Astrocyte (in vitro differentiated cells and primary cell): ENCODE results near the gene SPSB1. TPM values are rescaled to one million over a fixed set of nuclear protein-coding genes. Genes with fewer than 3 reads are reported as not detected.

Experiments
- DNase-seq: peaks from one replicate; pipeline ENCODE4 v3.0.0-alpha.2; 2010; ENCODE audit warnings: low read depth
- FAIRE-seq: peaks from 2 replicates; lab custom pipeline; 2011; peaks lifted over from hg19 to GRCh38; lab: Jason Lieb, UNC
- H2AFZ ChIP-seq: 2 replicates; pipeline ENCODE4 v1.6.0; 2012; ENCODE audit warnings: low read depth, low read length, inconsistent platforms
- H3K27ac ChIP-seq: 2 replicates; pipeline ENCODE4 v1.5.1; 2011; ENCODE audit warnings: low read depth, low read length, inconsistent platforms
- H3K27me3 ChIP-seq: 2 replicates; pipeline ENCODE4 v1.6.0; 2011; ENCODE audit warnings: low read length, inconsistent platforms; ENCODE audit not compliant: insufficient read depth
- H3K36me3 ChIP-seq: 2 replicates; pipeline ENCODE4 v1.5.1; 2011; ENCODE audit warnings: low read length, inconsistent platforms; ENCODE audit not compliant: insufficient read depth
- H3K4me1 ChIP-seq: 2 replicates; pipeline ENCODE4 v1.5.1; 2011; ENCODE audit warnings: low read length, inconsistent platforms; ENCODE audit not compliant: insufficient read depth
- H3K4me2 ChIP-seq: 2 replicates; pipeline ENCODE4 v1.6.0; 2012; ENCODE audit warnings: low read length, inconsistent platforms
- H3K4me3 ChIP-seq: 2 replicates; pipeline ENCODE4 v1.5.1; 2011; ENCODE audit warnings: low read depth, mild to moderate bottlenecking, low read length, inconsistent platforms; ENCODE audit not compliant: insufficient read depth
- H3K79me2 ChIP-seq: 2 replicates; pipeline ENCODE4 v1.6.0; 2012; ENCODE audit warnings: mild to moderate bottlenecking, low read length, inconsistent platforms; ENCODE audit not compliant: insufficient read depth
- H3K9ac ChIP-seq: 2 replicates; pipeline ENCODE4 v1.6.0; 2012; ENCODE audit warnings: mild to moderate bottlenecking, low read length, inconsistent platforms
- H3K9me3 ChIP-seq: 2 replicates; pipeline ENCODE4 v1.5.1; 2012; ENCODE audit warnings: low read depth, mild to moderate bottlenecking, low read length, inconsistent platforms; ENCODE audit not compliant: insufficient read depth
- H4K20me1 ChIP-seq: 2 replicates; pipeline ENCODE4 v1.6.0; 2012; ENCODE audit warnings: low read length, inconsistent platforms; ENCODE audit not compliant: insufficient read depth
- H3K27ac Mint-ChIP-seq: one replicate; pipeline ENCODE4 v1.8.0; 2021; ENCODE audit warnings: mild to moderate bottlenecking, mixed read lengths; ENCODE audit not compliant: unreplicated experiment
- H3K27me3 Mint-ChIP-seq: one replicate; pipeline ENCODE4 v1.8.0; 2021; ENCODE audit warnings: low read depth, mixed read lengths; ENCODE audit not compliant: unreplicated experiment
- H3K36me3 Mint-ChIP-seq: one replicate; pipeline ENCODE4 v1.8.0; 2021; ENCODE audit warnings: low read depth, mixed read lengths; ENCODE audit not compliant: unreplicated experiment
- H3K4me1 Mint-ChIP-seq: one replicate; pipeline ENCODE4 v1.8.0; 2021; ENCODE audit warnings: low read depth, mixed read lengths; ENCODE audit not compliant: unreplicated experiment
- H3K4me3 Mint-ChIP-seq: one replicate; pipeline ENCODE4 v1.8.0; 2021; ENCODE audit warnings: mild to moderate bottlenecking, moderate library complexity, mixed read lengths; ENCODE audit not compliant: unreplicated experiment
- H3K9me3 Mint-ChIP-seq: one replicate; pipeline ENCODE4 v1.8.0; 2021; ENCODE audit warnings: mild to moderate bottlenecking, mixed read lengths; ENCODE audit not compliant: unreplicated experiment
- CTCF ChIP-seq: IDR thresholded peaks from 2 replicates; pipeline ENCODE4 v1.5.1; 2011; ENCODE audit warnings: low read depth, mild to moderate bottlenecking, inconsistent platforms, low read length, moderate library complexity; ENCODE audit not compliant: insufficient read depth
- EZH2 ChIP-seq: IDR thresholded peaks from 2 replicates; pipeline ENCODE4 v1.6.1; 2012; ENCODE audit warnings: mild to moderate bottlenecking, low read length, inconsistent platforms; ENCODE audit not compliant: insufficient read depth
- total RNA-seq: library from RNA; stranded (reverse); gene quantifications from 2 replicates; pipeline ENCODE4 v1.2.1, GENCODE V29; 2021

The SPSB1 gene
- total RNA-seq, 1 donor from 2014 or later: 53.5 TPM

GRCh38 chr1:9397997-9398526 is 105.4 kb downstream of the SPSB1 start:
- Mint-ChIP-seq H3K27ac (peak overlapping the region; percentile 56), H3K4me1 (peaks cover 35% of the 10 kb centered on the region), H3K36me3 (peaks cover 2% of the 10 kb centered on the region), H3K9me3 (peaks cover 14% of the 10 kb centered on the region), H3K4me3 (peak overlapping the region; percentile 25), H3K27me3 (peaks cover 5% of the 10 kb centered on the region)
- no peak for TF ChIP-seq CTCF
- no peak for TF ChIP-seq EZH2
- FAIRE-seq (no peak), DNase-seq (peak; percentile 78)
- Histone ChIP-seq H3K27ac (peak overlapping the region; percentile 7), H3K4me2 (peak overlapping the region; percentile 29), H3K79me2 (no peaks in the 10 kb centered on the region), H3K4me1 (peaks cover 45% of the 10 kb centered on the region), H3K9me3 (no peaks in the 10 kb centered on the region), H3K9ac (peak overlapping the region; percentile 17), H3K4me3 (no peak overlapping the region), H3K27me3 (peaks cover 2% of the 10 kb centered on the region), H3K36me3 (no peaks in the 10 kb centered on the region), H2AFZ (peak overlapping the region; percentile 50), H4K20me1 (no peaks in the 10 kb centered on the region)

GRCh38 chr1:9399510-9400424 is 107.1 kb downstream of the SPSB1 start:
- no peaks in the 10 kb centered on the region for H3K9me3 ChIP-seq
- peak overlapping the region; percentile 25 for H3K9ac ChIP-seq
- H3K27ac ChIP-seq: peak overlapping the region; percentile 29
- H3K4me1 ChIP-seq: peaks cover 45% of the 10 kb centered on the region
- no peak overlapping the region for H2AFZ ChIP-seq
- H3K79me2 ChIP-seq: no peaks in the 10 kb centered on the region
- H3K4me2 ChIP-seq: peak overlapping the region; percentile 37
- H3K36me3 ChIP-seq: no peaks in the 10 kb centered on the region
- peaks cover 3% of the 10 kb centered on the region for H3K36me3 Mint-ChIP-seq
- FAIRE-seq (no peak), DNase-seq (no peak)
- peaks cover 35% of the 10 kb centered on the region for H3K4me1 Mint-ChIP-seq
- TF ChIP-seq EZH2 (no peak), CTCF (no peak)
- peak overlapping the region; percentile 62 for H3K27ac Mint-ChIP-seq
- no peaks in the 10 kb centered on the region for H3K27me3 Mint-ChIP-seq
- H3K9me3 Mint-ChIP-seq: peaks cover 13% of the 10 kb centered on the region
- H3K4me3 Mint-ChIP-seq: no peak overlapping the region
- H3K27me3 ChIP-seq: no peaks in the 10 kb centered on the region
- H3K4me3 ChIP-seq: no peak overlapping the region
- no peaks in the 10 kb centered on the region for H4K20me1 ChIP-seq
